Measurements from ENCODE around the gene EED. TPM values are rescaled to one million over a fixed set of nuclear protein-coding genes. Genes with fewer than 3 reads are reported as not detected.
A peak's percentile ranks its signal among the peaks of the same experiment; 100 is the strongest.
"Not testable (repeated sequence)": the region's sequence is repeated elsewhere in the genome, so short reads cannot be mapped to it uniquely, and the experiment has no call there.

The EED gene
- polyA plus RNA-seq, 1 donor: 54.1 TPM

GRCh38 chr11:86218125-86219084 is 26.1 kb upstream of the EED start:
- DNase-seq: peak; percentile 83

GRCh38 chr11:86219311-86220193 is 25.0 kb upstream of the EED start:
- no peak for DNase-seq

GRCh38 chr11:86220653-86221052 is 23.9 kb upstream of the EED start:
- DNase-seq: no peak

- no peak for DNase-seq
Observed at GRCh38 chr11:86222081-86222480, 22.5 kb upstream of the EED start.

GRCh38 chr11:86224575-86224974 is 20.0 kb upstream of the EED start:
- not testable (repeated sequence) for DNase-seq

GRCh38 chr11:86225344-86225743 is 19.2 kb upstream of the EED start:
- DNase-seq: not testable (repeated sequence)

- DNase-seq: no peak
Observed at GRCh38 chr11:86228269-86229038, 16.1 kb upstream of the EED start.

GRCh38 chr11:86229039-86229330 is 15.6 kb upstream of the EED start:
- not testable (repeated sequence) for DNase-seq

GRCh38 chr11:86230179-86230804 is 14.3 kb upstream of the EED start:
- no peak for DNase-seq

- no peak for DNase-seq
Observed at GRCh38 chr11:86230921-86231434, 13.6 kb upstream of the EED start.

- DNase-seq: no peak
Observed at GRCh38 chr11:86232556-86232955, 12.0 kb upstream of the EED start.

GRCh38 chr11:86234831-86235461 is 9.6 kb upstream of the EED start:
- DNase-seq: no peak

- no peak for DNase-seq
Observed at GRCh38 chr11:86237267-86237804, 7.2 kb upstream of the EED start.

GRCh38 chr11:86240164-86240563 is 4.4 kb upstream of the EED start:
- no peak for DNase-seq

GRCh38 chr11:86241956-86242535 is 2.5 kb upstream of the EED start:
- no peak for DNase-seq

GRCh38 chr11:86243396-86243795 is 1.2 kb upstream of the EED start:
- no peak for DNase-seq

- no peak for DNase-seq
Observed at GRCh38 chr11:86244063-86244521, 461 bp upstream of the EED start.

- no peak for DNase-seq
Observed at GRCh38 chr11:86245369-86246292, 1.1 kb downstream of the EED start.

GRCh38 chr11:86246293-86246675 is 1.7 kb downstream of the EED start:
- DNase-seq: no peak
